Measurements from ENCODE around the gene PLA2G4A. TPM values are rescaled to one million over a fixed set of nuclear protein-coding genes. Genes with fewer than 3 reads are reported as not detected.

Gene PLA2G4A
- polyA plus RNA-seq, 1 donor from 2014 or later = not detected

GRCh38 chr1:186806477-186806876 is 22.3 kb upstream of the PLA2G4A start:
- Histone ChIP-seq H3K4me3 (ENCODE audit: low read length) (no peak overlapping the region), H3K79me2 (replicated peaks; ENCODE audit: insufficient read depth, low read length) (no peaks in the 10 kb centered on the region), H3K9me2 (ENCODE audit: insufficient read depth, low read length) (no peaks in the 10 kb centered on the region), H3K4me2 (ENCODE audit: low read length) (no peak overlapping the region), H3F3A (ENCODE audit: insufficient read depth, low read length, poor library complexity, severe bottlenecking) (no peaks in the 10 kb centered on the region), H2AFZ (ENCODE audit: low read depth, low read length) (no peak overlapping the region), H3K9me3 (ENCODE audit: low read length) (no peaks in the 10 kb centered on the region), H4K20me1 (ENCODE audit: insufficient read depth) (no peaks in the 10 kb centered on the region), H3K9ac (ENCODE audit: low read length) (no peak overlapping the region), H3K36me3 (ENCODE audit: insufficient read depth, low read length) (no peaks in the 10 kb centered on the region), H3K27me3 (ENCODE audit: insufficient read depth, low read depth, low read length) (no peaks in the 10 kb centered on the region), H3K27ac (ENCODE audit: low read length) (no peak overlapping the region)
- TF ChIP-seq, protein P1, sequence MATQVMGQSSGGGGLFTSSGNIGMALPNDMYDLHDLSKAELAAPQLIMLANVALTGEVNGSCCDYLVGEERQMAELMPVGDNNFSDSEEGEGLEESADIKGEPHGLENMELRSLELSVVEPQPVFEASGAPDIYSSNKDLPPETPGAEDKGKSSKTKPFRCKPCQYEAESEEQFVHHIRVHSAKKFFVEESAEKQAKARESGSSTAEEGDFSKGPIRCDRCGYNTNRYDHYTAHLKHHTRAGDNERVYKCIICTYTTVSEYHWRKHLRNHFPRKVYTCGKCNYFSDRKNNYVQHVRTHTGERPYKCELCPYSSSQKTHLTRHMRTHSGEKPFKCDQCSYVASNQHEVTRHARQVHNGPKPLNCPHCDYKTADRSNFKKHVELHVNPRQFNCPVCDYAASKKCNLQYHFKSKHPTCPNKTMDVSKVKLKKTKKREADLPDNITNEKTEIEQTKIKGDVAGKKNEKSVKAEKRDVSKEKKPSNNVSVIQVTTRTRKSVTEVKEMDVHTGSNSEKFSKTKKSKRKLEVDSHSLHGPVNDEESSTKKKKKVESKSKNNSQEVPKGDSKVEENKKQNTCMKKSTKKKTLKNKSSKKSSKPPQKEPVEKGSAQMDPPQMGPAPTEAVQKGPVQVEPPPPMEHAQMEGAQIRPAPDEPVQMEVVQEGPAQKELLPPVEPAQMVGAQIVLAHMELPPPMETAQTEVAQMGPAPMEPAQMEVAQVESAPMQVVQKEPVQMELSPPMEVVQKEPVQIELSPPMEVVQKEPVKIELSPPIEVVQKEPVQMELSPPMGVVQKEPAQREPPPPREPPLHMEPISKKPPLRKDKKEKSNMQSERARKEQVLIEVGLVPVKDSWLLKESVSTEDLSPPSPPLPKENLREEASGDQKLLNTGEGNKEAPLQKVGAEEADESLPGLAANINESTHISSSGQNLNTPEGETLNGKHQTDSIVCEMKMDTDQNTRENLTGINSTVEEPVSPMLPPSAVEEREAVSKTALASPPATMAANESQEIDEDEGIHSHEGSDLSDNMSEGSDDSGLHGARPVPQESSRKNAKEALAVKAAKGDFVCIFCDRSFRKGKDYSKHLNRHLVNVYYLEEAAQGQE (IDR thresholded peaks at IDR 0.05; ENCODE audit: borderline replicate concordance) = no peak
- TF ChIP-seq EZH2 (IDR thresholded peaks at IDR 0.05; ENCODE audit: borderline replicate concordance, insufficient read depth, low read length, poor library complexity, severe bottlenecking) (no peak), EP300 (conservative IDR thresholded peaks at IDR 0.05; ENCODE audit: poor library complexity, severe bottlenecking) (no peak)

- Histone ChIP-seq H3K4me2 (ENCODE audit: low read length) (no peak overlapping the region), H3K4me3 (ENCODE audit: low read length) (no peak overlapping the region), H3K27ac (ENCODE audit: low read length) (no peak overlapping the region), H2AFZ (ENCODE audit: low read depth, low read length) (no peak overlapping the region), H3K9me2 (ENCODE audit: insufficient read depth, low read length) (no peaks in the 10 kb centered on the region), H3K27me3 (ENCODE audit: insufficient read depth, low read depth, low read length) (no peaks in the 10 kb centered on the region), H3K36me3 (ENCODE audit: insufficient read depth, low read length) (no peaks in the 10 kb centered on the region), H3K79me2 (replicated peaks; ENCODE audit: insufficient read depth, low read length) (no peaks in the 10 kb centered on the region), H3K9ac (ENCODE audit: low read length) (no peak overlapping the region), H3F3A (ENCODE audit: insufficient read depth, low read length, poor library complexity, severe bottlenecking) (no peaks in the 10 kb centered on the region), H3K9me3 (ENCODE audit: low read length) (no peaks in the 10 kb centered on the region), H4K20me1 (ENCODE audit: insufficient read depth) (no peaks in the 10 kb centered on the region)
- TF ChIP-seq EP300 (conservative IDR thresholded peaks at IDR 0.05; ENCODE audit: poor library complexity, severe bottlenecking) (no peak), POLR2AphosphoS5 (IDR thresholded peaks at IDR 0.05) (no peak), TAF1 (IDR thresholded peaks at IDR 0.05; ENCODE audit: low read depth) (no peak), MXI1 (conservative IDR thresholded peaks at IDR 0.05; ENCODE audit: poor library complexity, severe bottlenecking) (no peak)
- TF ChIP-seq, protein P1 (IDR thresholded peaks at IDR 0.05; ENCODE audit: borderline replicate concordance) = no peak
These were observed 21.6 kb upstream of the PLA2G4A start for GRCh38 chr1:186807163-186807562.

DNA sequence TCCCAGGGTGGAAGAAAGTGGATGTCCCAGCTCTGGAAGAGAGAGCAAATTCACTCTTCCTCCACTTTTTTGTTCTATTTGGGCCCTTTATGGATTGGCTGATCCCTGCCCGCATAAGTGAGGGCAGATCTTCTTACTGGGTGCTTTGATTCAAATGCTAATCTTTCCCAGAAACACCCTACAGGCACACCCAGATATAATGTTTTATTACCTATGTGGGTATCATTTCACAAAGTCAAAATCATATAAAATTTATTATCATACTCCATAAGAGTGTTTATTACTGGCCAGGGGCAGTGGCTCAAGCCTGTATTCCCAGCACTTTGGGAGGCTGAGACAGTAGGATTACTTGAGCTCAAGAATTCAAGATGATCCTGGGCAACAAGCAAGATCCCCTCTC is 16.9 kb upstream of the PLA2G4A start:
- no peaks in the 10 kb centered on the region for H3K79me2 ChIP-seq (replicated peaks; ENCODE audit: insufficient read depth, low read length)

More for the DNA sequence above, 16.9 kb upstream of the PLA2G4A start:
- H3K4me3 ChIP-seq (ENCODE audit: low read length) = no peak overlapping the region
- H3K27me3 ChIP-seq (ENCODE audit: insufficient read depth, low read depth, low read length) = no peaks in the 10 kb centered on the region
- no peaks in the 10 kb centered on the region for H3K36me3 ChIP-seq (ENCODE audit: insufficient read depth, low read length)
- TF ChIP-seq RAD21 (conservative IDR thresholded peaks at IDR 0.05) = no peak
- no peak for TF ChIP-seq CTCF (IDR thresholded peaks at IDR 0.05; ENCODE audit: poor library complexity, severe bottlenecking)
- no peak for TF ChIP-seq POLR2AphosphoS5 (IDR thresholded peaks at IDR 0.05)
- TF ChIP-seq SMC3 (conservative IDR thresholded peaks at IDR 0.05; ENCODE audit: poor library complexity) = no peak
- no peak for TF ChIP-seq EZH2 (IDR thresholded peaks at IDR 0.05; ENCODE audit: borderline replicate concordance, insufficient read depth, low read length, poor library complexity, severe bottlenecking)
- TF ChIP-seq, protein P1 (IDR thresholded peaks at IDR 0.05; ENCODE audit: borderline replicate concordance) = no peak
- no peak overlapping the region for H3K27ac ChIP-seq (ENCODE audit: low read length)
- no peaks in the 10 kb centered on the region for H3K9me3 ChIP-seq (ENCODE audit: low read length)
- H3F3A ChIP-seq (ENCODE audit: insufficient read depth, low read length, poor library complexity, severe bottlenecking) = no peaks in the 10 kb centered on the region
- H3K4me2 ChIP-seq (ENCODE audit: low read length) = no peak overlapping the region
- H3K9ac ChIP-seq (ENCODE audit: low read length) = no peak overlapping the region
- H3K9me2 ChIP-seq (ENCODE audit: insufficient read depth, low read length) = no peaks in the 10 kb centered on the region
- no peak overlapping the region for H2AFZ ChIP-seq (ENCODE audit: low read depth, low read length)
- no peaks in the 10 kb centered on the region for H4K20me1 ChIP-seq (ENCODE audit: insufficient read depth)

Measured in neural cell (in vitro differentiated cells).